ENCODE data around the gene PEX16. TPM values are rescaled to one million over a fixed set of nuclear protein-coding genes. Genes with fewer than 3 reads are reported as not detected.
A peak's percentile ranks its signal among the peaks of the same experiment; 100 is the strongest.

The PEX16 gene
- total RNA-seq, 1 experiment from 2014 or later: 33.2 TPM

GRCh38 chr11:45884596-45885185 lies 33.0 kb downstream of the PEX16 start:
- Histone ChIP-seq H3K9me3 (ENCODE audit: control insufficient read depth in 1 of 2, insufficient read depth in 1 of 2, low read depth in 1 of 2, low read length in 2 of 2) (no peaks in the 10 kb centered on the region), H3K4me2 (ENCODE audit: low read length) (peak overlapping the region; percentile 67), H3K9me2 (ENCODE audit: insufficient read depth) (no peaks in the 10 kb centered on the region), H3K4me3 (replicated peaks in 1 of 2; ENCODE audit: low read depth in 1 of 2, low read length in 2 of 2) (no peak overlapping the region), H3K36me3 (ENCODE audit: control insufficient read depth in 1 of 2, insufficient read depth in 2 of 2, low read length in 2 of 2) (no peaks in the 10 kb centered on the region), H3K27ac (ENCODE audit: low read depth, low read length) (no peak overlapping the region), H3K9ac (ENCODE audit: low read length) (no peak overlapping the region), H3K27me3 (ENCODE audit: insufficient read depth, low read length) (no peaks in the 10 kb centered on the region), H2AFZ (ENCODE audit: low read depth, low read length, poor library complexity, severe bottlenecking) (no peak overlapping the region), H3K4me1 (ENCODE audit: control insufficient read depth in 1 of 2, insufficient read depth in 2 of 2, low read length in 2 of 2) (peaks cover 22 to 30% of the 10 kb centered on the region in 2 experiments), H4K20me1 (ENCODE audit: insufficient read depth) (no peaks in the 10 kb centered on the region), H3K79me2 (ENCODE audit: insufficient read depth, low read length) (no peaks in the 10 kb centered on the region)
- DNase-seq (ENCODE audit: low read depth, low spot score): no peak
- intact Hi-C loops (cut with micrococcal nuclease): no loop called here
- TF ChIP-seq TCF7L2 (IDR thresholded peaks at IDR 0.05; ENCODE audit: borderline replicate concordance, extremely low read depth, insufficient read depth, insufficient read length) (no peak), EZH2phosphoT487 (IDR thresholded peaks at IDR 0.05; ENCODE audit: borderline replicate concordance) (no peak), MAX (IDR thresholded peaks at IDR 0.05) (no peak), JUND (IDR thresholded peaks at IDR 0.05) (no peak), YY1 (IDR thresholded peaks at IDR 0.05; ENCODE audit: extremely low read depth, insufficient replicate concordance, low read depth, low read length) (no peak), SIN3A (IDR thresholded peaks at IDR 0.05; ENCODE audit: low read depth) (no peak), ZNF274 (IDR thresholded peaks at IDR 0.05; ENCODE audit: low read depth, low read length) (no peak), POLR2AphosphoS5 (IDR thresholded peaks at IDR 0.05; ENCODE audit: low read depth, low read length) (no peak), EGR1 (IDR thresholded peaks at IDR 0.05; ENCODE audit: low read depth) (no peak), EZH2 (IDR thresholded peaks at IDR 0.05) (no peak), REST (IDR thresholded peaks at IDR 0.05; ENCODE audit: low read depth) (no peak), CBX3 (IDR thresholded peaks at IDR 0.05; ENCODE audit: low read depth) (no peak), ZFX (IDR thresholded peaks at IDR 0.05) (no peak), ATF3 (IDR thresholded peaks at IDR 0.05) (no peak), RAD21 (IDR thresholded peaks at IDR 0.05; ENCODE audit: low read depth) (no peak), SP1 (IDR thresholded peaks at IDR 0.05; ENCODE audit: low read depth) (no peak), ELF1 (IDR thresholded peaks at IDR 0.05; ENCODE audit: borderline replicate concordance, low read depth) (no peak), CEBPB (IDR thresholded peaks at IDR 0.05; ENCODE audit: low read depth) (no peak)
- TF ChIP-seq, protein P1, sequence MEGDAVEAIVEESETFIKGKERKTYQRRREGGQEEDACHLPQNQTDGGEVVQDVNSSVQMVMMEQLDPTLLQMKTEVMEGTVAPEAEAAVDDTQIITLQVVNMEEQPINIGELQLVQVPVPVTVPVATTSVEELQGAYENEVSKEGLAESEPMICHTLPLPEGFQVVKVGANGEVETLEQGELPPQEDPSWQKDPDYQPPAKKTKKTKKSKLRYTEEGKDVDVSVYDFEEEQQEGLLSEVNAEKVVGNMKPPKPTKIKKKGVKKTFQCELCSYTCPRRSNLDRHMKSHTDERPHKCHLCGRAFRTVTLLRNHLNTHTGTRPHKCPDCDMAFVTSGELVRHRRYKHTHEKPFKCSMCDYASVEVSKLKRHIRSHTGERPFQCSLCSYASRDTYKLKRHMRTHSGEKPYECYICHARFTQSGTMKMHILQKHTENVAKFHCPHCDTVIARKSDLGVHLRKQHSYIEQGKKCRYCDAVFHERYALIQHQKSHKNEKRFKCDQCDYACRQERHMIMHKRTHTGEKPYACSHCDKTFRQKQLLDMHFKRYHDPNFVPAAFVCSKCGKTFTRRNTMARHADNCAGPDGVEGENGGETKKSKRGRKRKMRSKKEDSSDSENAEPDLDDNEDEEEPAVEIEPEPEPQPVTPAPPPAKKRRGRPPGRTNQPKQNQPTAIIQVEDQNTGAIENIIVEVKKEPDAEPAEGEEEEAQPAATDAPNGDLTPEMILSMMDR (IDR thresholded peaks at IDR 0.05 in 2 of 3, conservative IDR thresholded peaks at IDR 0.05 in 1 of 3; ENCODE audit: borderline replicate concordance in 1 of 3, insufficient read depth in 1 of 3, low read depth in 2 of 3, low read length in 2 of 3): no peak
- TF ChIP-seq, protein P2, sequence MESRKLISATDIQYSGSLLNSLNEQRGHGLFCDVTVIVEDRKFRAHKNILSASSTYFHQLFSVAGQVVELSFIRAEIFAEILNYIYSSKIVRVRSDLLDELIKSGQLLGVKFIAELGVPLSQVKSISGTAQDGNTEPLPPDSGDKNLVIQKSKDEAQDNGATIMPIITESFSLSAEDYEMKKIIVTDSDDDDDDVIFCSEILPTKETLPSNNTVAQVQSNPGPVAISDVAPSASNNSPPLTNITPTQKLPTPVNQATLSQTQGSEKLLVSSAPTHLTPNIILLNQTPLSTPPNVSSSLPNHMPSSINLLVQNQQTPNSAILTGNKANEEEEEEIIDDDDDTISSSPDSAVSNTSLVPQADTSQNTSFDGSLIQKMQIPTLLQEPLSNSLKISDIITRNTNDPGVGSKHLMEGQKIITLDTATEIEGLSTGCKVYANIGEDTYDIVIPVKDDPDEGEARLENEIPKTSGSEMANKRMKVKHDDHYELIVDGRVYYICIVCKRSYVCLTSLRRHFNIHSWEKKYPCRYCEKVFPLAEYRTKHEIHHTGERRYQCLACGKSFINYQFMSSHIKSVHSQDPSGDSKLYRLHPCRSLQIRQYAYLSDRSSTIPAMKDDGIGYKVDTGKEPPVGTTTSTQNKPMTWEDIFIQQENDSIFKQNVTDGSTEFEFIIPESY (IDR thresholded peaks at IDR 0.05; ENCODE audit: extremely low read depth, insufficient replicate concordance, low read length): no peak
- RAD21 ChIA-PET (ENCODE audit: low non-redundant PET in 1 of 2, low total read pairs in 2 of 2, uncharacterized antibody in 2 of 2, unreplicated experiment in 2 of 2): no interaction called here
- no peak for ATAC-seq
- POLR2A ChIA-PET: no interaction called here
- BruUV-seq (replicated peaks): no TSS peak
- CTCF ChIA-PET: no interaction called here
